GM21576 (cell line): ENCODE results near the gene TDP1.

ENCODE experiments used
- ATAC-seq: cut with Tn5 transposase; IDR thresholded peaks from one replicate; pipeline ENCODE4 v1.9.1; 2021; ENCODE audit warnings: mild to moderate bottlenecking, moderate library complexity; ENCODE audit not compliant: unreplicated experiment

The TDP1 gene

GRCh38 chr14:89955745-89956660 lies at the start of gene TDP1:
TDP1 (plus strand) TSS chr14:89955927; CDS start chr14:89963115, 7,188 bp downstream.
- ATAC-seq: peak; percentile 51

GRCh38 chr14:89906000-89906399 lies 49.7 kb upstream of the TDP1 start:
- no peak for ATAC-seq

DNA sequence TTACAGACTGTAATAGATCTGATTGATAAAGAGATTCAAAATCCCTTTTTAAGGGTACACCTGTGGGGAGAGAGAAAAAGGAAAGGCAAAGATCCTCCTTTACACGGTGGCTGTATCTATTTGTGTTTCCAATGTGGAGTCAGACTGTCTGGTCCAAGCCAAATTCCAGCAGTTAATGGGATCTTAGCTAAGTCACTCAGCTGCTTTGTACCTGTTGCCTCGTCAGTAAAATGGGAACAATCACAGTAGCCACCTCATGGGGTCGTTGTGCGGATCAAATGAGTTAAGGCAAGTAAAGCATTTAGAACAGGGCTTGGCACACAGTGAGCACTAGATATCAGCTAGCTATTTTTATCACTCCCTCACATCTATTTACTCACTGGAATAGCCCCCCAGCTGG lies 48.1 kb upstream of the TDP1 start:
- no peak for ATAC-seq

- no peak for ATAC-seq
Observed at GRCh38 chr14:89908712-89909450, 46.8 kb upstream of the TDP1 start.

DNA sequence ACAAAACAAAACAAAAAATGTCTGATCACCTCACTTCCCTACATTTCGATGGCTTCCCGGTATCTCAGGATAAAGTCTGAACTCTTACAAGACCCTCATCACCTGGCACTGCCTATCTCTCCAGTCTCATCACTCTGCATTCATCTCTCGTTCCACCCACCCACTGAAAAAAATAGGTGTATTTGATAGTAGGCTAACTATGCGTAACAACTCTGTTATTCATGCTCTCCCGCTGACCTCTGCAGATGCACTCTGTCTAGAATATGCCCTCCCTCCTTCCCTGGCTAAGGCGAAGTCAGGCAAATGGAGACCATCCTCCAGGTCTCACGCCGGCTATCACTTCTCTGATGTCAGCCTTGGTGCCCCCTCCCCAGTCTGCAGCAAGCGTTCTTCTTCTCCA lies 46.1 kb upstream of the TDP1 start:
- no peak for ATAC-seq

DNA sequence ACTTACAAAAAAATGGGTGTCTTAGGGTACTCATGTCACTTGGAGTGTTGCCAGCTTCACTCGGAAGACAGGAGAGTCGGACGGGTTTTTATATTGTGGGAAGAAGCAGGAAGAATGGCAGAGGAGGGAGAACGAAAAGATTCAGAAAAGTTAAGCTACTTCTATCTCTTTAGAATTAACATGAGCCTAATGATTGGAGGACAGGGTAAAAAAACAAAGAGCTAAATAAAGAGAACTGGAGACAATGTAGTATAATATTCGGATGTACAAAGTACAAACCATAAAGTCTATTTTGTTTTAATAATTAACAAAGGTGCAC lies 45.1 kb upstream of the TDP1 start:
- ATAC-seq: no peak

DNA sequence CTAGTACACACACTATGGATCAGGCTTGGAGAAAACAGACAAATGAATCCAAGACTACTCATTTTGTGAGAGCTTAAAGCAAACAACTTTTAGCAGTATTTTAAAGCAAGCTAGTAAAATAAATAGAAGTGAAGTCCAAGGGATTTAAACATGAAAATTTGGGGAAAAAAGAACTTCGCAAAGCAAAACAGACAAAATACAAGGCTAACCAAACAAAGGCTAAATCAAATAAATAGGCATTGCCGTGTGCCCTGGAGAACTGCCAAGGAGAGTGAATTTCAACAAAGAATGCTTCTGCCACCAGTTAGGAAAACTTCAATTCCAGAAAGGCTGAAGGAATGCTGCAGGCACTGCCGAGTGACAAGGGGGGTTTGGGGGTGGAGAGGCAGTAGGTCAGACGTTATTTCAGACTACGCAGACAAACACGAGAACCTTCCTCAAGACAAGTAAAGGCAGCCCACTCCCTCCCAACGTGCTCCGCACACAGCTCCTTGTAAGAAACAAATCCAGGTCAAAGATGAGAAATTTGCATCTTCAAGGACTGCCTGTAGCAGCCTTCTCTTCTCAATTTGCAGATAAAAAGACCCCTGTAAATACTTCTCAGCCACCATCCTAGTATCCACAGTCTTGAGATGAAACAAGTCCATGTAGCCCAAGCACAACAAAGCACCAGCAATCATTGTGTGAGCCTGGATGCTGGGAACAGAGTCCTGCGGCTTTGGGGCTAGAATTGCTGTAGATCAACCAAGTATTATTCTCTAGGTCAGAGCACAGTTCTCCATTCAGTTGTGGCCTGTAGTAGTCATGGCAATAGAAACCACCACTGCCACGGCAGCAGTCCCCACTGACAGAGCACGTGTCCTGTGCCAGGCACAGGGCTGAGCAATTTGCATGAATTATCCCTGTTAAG lies 44.5 kb upstream of the TDP1 start:
- no peak for ATAC-seq

DNA sequence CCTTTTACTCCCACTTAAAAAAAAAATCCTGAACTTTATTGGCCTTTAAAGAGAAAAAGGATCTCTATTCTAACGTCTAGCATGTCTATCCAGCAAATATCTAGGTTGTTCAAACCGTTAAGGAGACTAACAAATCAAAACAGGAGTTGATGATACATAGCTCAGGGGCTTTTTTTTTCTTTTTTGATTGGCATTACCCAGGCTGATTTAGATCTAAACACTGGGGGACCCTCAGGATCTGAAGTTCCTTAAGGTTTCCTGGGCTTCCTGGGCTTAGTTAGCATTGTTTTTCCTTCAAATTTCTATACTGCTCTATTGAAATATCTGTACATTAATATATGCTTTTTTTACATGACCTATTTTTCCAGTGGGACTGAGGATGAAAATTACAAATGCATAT lies 43.5 kb upstream of the TDP1 start:
- no peak for ATAC-seq

DNA sequence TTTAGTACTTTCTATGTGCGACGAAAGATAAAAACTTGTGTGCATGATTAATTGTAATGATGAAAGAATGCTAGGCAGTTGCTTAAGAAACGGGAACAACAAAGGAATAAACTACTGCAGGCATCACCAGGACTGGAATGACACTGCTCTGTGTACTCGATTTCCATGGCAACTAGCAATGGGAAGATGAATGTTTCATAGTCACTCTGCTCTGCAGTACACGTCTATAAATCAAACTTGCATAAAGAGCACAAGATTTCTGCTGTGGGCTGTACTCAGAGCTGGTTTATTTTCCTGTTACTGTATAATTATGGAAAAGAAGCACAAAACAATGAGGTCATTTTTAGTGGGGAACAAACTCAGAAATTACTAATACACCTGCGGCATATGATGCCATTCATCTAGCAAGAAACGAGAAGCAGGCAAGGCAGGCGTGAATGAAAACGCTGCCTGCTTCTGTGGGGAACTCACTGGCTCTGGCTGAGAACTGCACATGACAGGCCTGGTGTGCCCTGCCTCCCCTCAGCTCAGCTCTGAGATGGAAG lies 43.0 kb upstream of the TDP1 start:
- no peak for ATAC-seq

DNA sequence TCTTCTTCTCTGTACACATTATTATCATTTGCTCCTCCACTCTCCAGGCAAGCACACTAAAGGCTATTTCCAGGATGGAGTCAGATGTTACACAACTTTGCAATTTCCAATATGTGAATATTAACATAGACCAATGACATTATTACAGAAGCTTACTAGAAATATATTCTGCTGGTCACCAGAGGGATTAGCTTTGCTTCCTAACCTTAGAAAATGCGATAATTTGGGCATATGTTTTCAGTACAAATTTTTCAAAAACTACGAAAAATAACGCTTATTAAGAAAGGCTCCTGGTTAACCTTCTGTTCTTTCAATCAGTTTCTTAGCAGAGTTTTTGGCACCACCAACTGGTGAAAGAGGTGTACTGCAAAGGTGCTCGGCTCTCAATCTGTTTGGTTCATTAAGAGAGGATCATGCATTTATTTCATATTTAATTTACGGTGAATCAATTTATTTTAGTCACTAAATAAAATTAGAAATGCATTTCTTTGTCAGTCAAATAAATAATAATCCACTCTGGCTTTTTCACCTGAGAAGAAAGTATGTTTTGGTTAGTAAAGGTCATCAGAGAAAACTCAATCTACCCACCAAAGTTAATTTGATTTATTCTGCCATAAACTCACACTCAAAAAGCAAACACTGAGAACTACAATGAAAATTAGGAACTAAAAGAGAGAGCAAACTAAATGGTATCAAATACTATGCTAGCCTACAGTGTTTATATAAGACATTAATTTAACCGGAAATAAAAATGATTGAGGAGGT lies 40.4 kb upstream of the TDP1 start:
- no peak for ATAC-seq

DNA sequence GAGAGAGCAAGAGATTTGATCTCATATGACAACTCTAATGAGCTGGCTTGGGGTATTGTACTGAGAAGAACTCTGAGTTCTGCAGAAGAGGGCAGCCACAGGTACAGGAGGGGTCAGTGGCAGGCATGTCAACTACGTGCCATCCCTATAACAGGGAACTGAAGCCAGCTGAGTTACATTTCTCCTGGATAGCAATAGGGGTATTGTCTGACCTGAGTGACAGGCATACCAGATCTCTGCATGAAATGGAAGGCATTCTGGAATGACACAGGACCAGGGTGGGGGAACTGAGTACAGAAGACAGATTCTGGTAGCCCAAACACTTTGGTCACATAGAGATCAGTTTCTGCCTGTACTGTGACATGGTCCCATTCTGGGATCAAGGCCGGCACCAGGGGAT lies 37.0 kb upstream of the TDP1 start:
- no peak for ATAC-seq

DNA sequence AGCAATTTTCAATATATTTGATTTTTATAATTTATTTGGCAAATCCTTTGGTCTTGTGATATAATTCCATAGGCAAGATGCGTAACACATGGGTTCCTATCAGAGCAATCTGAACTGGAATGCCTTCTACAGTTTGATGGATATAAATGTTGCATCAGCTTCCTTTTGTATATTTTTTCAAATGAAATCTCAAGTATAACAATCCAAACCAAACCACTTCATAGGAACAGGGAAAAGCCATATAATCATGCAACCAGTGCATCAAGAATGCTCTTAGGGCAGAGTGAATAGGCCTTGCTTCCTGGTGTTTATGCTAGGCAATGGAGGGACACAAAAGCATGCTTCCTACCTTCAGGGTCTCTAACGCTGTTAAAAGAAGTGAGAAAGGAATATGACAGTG lies 35.7 kb upstream of the TDP1 start:
- ATAC-seq: no peak

DNA sequence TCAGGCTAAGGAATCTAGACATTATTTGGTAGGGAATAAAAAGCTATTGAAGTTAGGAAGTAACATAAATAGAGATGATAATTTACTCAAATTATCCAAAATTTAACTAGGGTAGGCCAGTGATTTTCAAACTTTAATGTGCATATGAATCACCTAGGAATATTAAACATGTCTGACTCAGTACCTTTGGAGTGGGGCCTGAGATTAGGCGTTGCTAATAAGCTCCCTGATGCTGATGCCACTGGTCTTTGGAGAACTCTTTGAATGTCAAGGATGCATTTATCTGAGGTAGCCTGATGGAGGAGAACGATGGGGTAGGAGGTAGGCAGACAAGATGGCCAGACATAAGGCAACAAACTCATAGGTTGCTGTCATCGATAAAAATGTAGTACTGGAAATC lies 34.4 kb upstream of the TDP1 start:
- ATAC-seq: no peak

DNA sequence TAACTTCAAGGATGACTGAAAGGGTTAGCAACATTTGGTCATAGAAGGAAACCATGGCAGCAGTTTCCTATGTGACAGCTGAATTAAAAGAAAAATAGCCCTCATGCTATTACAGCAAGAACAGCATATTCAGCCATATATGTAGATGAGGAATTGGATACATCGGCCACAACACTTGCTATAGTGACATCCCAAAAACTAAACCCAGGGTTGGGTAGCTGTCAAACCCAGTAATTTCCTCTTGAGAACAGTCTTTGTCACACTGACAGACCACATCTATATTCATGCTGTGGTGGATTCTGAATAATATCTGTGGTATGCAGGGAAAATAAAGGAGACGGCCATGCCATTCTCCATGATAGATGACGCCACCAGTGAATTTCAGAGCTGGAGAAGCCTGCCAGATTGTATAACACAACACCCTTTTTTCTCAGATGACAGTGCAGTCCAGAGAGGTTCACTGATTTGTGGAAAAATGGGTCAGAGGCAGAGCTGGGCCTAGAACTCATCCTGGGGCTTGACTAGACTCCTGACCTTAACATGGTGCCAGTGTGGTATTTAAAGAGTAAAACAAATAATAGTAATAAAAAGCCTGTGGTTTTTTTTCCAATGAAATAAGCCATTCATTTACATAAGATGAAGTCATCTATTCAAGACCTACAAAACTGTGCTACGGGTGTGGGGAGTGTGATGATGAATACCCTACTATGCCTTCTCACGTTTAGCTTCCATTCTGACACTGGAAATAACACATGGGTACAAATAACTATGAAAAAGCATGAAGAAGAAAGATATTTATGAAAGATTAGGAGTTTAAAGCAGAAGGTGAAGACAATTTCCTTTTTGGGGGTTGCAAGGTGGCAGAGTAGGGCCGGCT lies 33.5 kb upstream of the TDP1 start:
- ATAC-seq: no peak

GRCh38 chr14:89924268-89924667 lies 31.5 kb upstream of the TDP1 start:
- no peak for ATAC-seq

- no peak for ATAC-seq
Observed at GRCh38 chr14:89926694-89927093, 29.0 kb upstream of the TDP1 start.

- no peak for ATAC-seq
Observed at GRCh38 chr14:89927186-89927865, 28.4 kb upstream of the TDP1 start.

GRCh38 chr14:89933002-89933401 lies 22.7 kb upstream of the TDP1 start:
- no peak for ATAC-seq
